GM19023 (cell line): ENCODE data around the gene PLXNA3.

Experiments used
- ATAC-seq: cut with Tn5 transposase; IDR thresholded peaks from one replicate; pipeline ENCODE4 v1.9.1; 2021; ENCODE audit warnings: mild to moderate bottlenecking, moderate library complexity; ENCODE audit not compliant: unreplicated experiment

PLXNA3 gene

DNA sequence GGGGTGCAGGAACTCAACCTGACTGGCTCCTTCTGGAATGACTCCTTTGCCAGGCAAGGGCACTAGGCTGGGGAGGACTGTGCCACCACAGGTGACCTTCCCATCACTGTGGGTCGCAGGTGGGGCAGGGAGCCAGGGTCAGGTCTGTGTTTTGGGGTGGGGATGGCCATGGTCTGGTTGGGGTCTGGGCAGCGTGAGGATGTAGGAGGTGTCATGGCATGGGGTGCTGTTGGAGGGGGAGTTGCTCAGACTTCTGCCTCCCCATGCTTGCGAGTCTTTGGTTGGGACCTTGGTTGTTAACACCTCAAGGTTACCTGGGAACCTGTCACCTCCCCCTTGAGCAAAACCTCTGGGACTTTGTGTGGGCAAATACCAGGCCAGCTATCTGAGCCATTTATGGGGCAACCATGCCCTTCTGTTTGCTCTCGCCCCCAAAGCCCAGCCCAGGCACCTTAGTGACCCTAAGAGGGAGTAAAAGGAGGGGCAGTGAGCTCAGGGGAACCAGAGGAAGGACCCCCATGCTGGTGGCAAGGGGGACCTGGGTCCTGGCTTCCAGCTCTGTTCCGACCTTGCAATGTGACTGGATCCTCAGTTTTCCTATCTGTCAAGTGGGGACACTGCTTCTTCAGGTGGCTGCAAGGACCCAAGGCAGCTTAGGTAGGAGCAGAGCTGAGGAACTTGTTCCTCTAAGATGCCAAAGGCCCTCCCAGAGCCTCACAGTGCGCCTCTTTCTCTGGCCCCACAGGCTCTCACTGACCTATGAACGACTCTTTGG, 23.5 kb upstream of the PLXNA3 start:
- no peak for ATAC-seq

GRCh38 chrX:154435171-154435733, 22.8 kb upstream of the PLXNA3 start:
- ATAC-seq = no peak

- ATAC-seq = no peak
Measured at GRCh38 chrX:154436374-154436982, 21.6 kb upstream of the PLXNA3 start.

DNA sequence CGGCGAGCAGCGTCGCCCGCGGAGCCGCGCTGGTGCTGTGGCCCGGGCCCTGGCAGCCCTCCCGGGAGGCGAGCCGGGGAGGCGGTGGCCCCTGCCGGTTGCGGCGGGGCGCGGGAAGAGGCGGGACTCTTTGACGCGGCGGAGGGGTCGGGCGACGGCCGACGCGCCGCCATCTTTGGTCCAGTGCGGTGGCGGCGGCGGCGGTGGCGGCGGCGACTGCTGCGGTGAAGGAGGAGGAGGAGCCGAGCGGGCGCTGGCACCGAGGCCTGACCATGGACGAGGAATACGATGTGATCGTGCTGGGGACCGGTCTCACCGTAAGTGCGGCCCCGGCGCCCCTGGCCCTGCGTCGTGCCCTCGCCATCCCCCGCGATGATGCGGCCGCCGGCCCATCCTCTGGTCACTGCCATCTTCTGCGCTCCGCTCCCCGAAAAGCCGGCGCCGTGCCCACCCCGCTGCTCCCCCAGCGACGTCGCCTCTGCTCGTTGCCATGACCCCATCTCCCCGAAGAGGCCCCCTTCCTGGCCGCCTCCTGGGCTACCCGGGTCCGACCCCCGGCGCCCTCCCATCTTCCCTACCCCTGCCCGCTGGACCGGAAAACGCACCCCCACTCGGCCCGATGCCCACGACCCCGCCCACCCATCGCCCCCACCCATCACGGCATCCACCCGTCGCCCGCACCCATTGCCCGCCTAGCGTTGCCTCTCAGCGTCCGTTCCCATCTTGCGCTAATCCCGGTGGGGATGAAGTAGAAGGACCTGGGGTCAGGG, 20.9 kb upstream of the PLXNA3 start, which contains the start of gene GDI1:
Gene GDI1 (plus strand): TSS at position 172 of the 770 bp plus-strand sequence. CDS start 101 bp downstream, at position 273.
- no peak for ATAC-seq

DNA sequence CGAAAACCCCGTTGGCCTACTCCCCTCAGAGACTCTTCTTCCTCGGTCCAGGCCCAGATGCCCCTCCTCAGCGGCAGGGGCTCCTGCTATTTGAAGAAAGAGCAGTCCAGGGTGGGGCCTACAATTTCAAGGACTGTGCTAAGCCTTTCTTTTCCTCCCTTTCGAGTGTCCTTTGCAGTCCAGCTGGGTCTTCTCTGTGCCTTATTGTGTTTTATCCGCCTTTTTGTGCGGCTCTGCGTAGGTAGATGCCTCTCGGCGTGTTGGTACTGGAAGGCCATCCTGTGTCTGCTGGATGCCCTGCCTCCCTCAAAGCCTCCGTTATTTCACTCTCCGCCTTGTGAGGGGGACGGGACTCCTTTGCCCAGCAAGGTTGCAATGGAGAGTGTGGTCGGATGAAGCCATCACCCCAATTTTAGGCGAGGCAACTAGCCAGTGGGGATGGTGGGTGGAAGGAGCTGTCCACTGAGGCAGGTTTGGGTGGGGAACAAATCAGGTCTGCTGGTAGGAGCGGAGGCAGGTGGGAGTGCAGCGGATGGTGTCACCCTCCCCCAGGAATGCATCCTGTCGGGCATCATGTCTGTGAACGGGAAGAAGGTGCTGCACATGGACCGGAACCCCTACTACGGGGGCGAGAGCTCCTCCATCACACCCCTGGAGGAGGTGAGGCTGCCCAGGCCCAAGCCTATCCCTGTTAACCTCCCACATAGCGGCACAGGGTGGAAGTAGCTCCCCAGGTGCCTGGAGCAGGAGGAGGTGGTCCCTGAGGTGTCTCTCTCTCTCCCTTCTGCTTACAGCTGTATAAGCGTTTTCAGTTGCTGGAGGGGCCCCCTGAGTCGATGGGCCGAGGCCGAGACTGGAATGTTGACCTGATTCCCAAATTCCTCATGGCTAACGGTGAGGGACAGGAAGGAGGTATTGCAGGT, 19.8 kb upstream of the PLXNA3 start:
- ATAC-seq = no peak

GRCh38 chrX:154439841-154440240, 18.2 kb upstream of the PLXNA3 start:
- no peak for ATAC-seq

GRCh38 chrX:154440623-154441357, 17.3 kb upstream of the PLXNA3 start:
- ATAC-seq = no peak

DNA sequence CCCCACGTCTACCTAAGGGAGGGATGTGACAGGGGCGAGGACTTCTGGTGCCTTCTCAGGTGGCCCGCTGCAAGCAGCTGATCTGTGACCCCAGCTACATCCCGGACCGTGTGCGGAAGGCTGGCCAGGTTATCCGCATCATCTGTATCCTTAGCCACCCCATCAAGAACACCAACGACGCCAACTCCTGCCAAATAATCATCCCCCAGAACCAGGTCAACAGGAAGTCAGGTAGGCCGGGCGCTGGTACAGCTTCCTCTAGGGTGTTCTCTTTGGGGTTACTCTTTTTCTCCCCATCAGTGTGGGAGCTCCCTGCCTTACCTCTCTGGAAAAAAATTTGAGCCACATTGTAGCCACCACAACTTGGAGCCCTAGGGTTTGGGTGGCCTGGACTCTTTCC, 16.5 kb upstream of the PLXNA3 start:
- no peak for ATAC-seq

- ATAC-seq = no peak
Measured at GRCh38 chrX:154441984-154442707, 15.9 kb upstream of the PLXNA3 start.

DNA sequence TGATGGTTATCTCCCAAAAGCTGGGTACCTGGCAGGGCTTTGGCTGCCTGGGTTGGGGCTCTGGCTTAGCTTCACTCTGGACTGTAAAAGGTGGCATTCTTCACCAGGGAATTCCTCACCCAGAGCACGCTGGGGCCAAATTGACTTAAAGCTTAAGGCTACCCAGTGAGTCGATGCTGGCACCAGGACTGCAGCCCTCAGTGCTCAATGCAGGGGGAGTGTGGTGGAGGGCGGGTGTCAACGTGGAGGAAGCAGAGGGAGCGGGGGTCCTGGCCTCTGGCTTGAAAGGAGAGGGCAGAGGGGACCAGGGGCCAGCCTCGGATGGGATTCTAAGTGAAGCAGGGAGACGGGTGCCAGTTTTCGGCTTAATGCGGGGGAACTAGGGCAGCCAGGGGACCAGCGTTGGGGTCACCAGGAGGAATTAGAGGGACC, 14.6 kb upstream of the PLXNA3 start:
- ATAC-seq = peak; percentile 13

GRCh38 chrX:154443992-154444754, 13.9 kb upstream of the PLXNA3 start, which contains the start of gene FAM50A:
Gene FAM50A, plus strand, starts transcription at chrX:154444141. Its CDS starts 95 bp downstream, at chrX:154444236.
- ATAC-seq = peak; percentile 79

DNA sequence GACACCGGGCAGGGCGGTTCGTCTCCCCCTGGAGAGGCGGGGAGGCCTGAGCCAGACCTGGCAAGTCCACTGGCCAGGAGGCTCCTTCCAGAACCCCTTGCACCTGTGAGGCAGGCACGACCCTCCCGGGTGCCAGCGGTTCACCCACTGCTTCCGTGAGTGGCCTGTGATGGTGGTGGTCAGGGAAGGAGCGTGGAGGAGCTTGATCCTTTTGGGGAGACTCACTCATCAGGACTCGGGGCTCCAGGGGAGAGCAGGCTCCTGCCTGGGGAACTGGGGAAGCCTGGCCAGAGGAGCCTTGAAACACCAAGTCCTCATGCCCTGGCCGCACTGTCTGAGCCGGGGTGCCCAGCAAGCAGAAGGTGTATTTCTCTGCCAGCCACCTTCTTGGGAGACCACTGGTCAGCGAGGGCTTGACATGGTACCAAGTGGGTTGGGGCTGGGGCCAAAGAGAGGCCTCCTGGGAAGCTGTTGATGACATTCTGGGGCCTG, 13.3 kb upstream of the PLXNA3 start:
- ATAC-seq = no peak

DNA sequence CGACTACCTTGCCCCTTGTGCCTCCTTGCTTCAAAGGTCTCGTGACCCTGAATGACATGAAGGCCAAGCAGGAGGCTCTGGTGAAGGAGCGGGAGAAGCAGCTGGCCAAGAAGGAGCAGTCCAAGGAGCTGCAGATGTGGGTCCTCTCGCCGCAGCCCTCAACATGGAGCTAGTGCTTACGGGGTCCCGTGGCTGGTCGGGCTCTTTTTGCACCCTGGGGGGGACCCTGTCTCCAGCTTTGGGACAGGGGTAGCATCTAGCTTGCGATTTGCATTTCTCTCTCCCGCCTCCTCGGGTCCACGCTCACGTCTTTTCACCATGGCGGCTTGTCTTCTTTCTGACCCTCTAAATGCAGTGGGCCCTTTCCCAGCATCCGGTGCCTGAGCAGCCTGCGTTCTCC, 12.3 kb upstream of the PLXNA3 start:
- no peak for ATAC-seq

- ATAC-seq = no peak
Measured at GRCh38 chrX:154446430-154446829, 11.7 kb upstream of the PLXNA3 start.

DNA sequence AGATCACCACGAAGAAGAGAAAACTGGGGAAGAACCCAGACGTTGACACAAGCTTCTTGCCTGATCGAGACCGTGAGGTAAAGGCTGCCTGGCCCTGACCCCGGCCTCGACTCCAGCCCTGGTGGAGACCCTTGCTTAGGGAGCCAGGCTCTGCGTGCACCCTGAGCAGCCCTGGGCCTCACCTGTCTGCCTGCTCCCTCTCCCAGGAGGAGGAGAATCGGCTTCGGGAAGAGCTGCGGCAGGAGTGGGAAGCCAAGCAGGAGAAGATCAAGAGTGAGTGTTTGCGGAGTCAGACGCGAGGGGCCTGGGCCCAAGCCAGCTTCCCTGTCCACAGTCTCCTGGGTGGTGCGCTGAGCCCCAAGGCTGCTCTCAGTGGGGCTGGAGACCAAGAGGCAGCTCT, 9.6 kb upstream of the PLXNA3 start:
- no peak for ATAC-seq

GRCh38 chrX:154449618-154450017, 8.5 kb upstream of the PLXNA3 start:
- ATAC-seq = no peak

DNA sequence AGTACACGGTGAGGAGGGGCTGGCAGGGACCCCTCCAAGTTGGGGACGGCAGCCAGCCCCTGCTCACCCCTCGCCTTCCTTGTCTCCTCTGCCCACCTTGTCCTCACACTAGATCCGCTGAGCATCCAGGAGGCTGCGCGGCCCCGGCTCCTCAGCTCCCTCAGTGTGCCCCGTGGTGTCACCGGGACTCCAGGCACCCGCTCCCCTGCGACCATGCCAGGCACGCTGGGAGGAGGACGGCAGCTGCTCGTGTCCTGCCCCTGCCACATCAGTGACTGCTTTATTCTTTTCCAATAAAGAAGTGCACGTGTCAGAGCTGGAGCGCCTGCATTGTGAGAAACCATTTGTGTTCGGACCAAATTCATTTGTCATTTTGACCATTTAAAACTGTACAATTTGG, 7.8 kb upstream of the PLXNA3 start:
- ATAC-seq = no peak

- ATAC-seq = no peak
Measured at GRCh38 chrX:154452823-154453222, 5.3 kb upstream of the PLXNA3 start.
